Bone marrow (tissue), 2 donors: ENCODE measurements around the gene UBAC2.
"Not testable (repeated sequence)": the region's sequence is repeated elsewhere in the genome, so short reads cannot be mapped to it uniquely, and the experiment has no call there.

Experiments used
- DNase-seq, 2 donors: peaks; one replicate each; lab custom pipeline; 2025; lab: John Stamatoyannopoulos, UW

UBAC2 gene

DNA sequence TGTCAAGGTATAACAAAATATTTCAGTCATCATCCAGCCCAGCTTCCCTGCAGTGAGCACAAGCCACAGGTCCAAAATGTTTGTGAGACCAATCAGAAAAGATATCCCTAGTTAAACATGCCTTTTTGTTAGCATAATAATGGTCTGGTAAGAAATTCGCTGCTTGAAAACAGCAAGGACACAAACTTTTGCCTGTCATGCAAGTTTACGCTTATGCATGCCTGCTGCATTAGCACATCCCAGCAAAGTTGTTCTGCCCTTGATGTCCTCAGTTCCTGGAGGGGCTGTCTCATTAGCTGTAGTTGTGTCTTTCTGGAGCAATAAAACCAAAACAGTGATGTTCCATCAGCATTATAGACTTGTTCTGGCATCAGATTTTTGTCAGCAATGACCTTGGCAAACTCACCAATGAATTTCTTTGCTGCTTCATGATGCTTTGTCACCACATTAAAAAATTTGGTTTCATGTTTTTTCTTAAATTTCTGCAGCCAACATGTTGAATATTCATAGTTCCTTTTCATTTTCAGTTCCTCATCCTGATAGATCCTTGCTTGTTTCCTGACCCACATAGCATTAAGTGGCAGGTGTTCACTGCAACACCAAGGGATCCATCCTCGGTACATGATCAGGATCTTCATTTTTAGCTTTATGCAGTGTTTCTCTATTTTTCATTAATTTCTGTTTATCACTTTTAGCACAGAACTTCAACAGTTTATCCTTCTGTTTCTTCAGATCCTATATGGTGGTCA is 178.5 kb downstream of the UBAC2 start:
- DNase-seq, result no peak

- no peak for DNase-seq
Observed at GRCh38 chr13:99379856-99380801, 179.5 kb downstream of the UBAC2 start.

DNA sequence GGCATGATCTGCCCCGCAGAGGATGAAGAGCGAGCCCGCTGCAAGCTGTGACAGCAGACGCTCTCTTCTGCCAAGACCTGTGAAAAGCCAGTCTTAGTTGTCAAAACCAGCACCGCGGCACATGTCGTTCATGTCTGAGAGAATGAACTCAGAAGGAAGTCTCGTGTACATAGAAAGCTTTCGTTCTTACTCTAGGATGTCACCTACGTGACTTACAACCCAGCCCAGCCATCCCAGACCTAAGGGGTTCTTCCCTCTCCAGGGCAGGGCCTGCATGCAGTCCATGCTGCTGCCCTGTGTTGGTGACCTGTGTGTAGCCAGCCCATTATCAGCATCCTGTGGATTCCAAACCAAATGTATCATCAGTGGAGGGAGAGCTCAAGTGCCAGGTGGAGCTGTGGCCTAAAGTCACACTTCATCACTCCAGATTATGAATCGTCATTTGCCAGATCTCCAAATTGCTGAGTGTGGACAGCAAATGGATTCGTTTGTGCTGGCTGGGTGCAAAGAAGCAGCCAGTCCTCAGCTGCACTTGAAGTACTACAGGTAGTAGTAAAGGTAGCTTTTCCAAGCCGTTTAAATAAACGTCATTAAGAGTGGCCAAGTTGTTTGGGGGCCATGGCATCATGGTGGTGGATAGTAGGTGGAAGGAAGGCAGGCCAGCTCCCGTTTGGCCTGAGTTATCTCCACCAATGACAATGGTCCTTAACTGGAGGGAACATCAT is 180.4 kb downstream of the UBAC2 start:
- DNase-seq, result no peak

DNA sequence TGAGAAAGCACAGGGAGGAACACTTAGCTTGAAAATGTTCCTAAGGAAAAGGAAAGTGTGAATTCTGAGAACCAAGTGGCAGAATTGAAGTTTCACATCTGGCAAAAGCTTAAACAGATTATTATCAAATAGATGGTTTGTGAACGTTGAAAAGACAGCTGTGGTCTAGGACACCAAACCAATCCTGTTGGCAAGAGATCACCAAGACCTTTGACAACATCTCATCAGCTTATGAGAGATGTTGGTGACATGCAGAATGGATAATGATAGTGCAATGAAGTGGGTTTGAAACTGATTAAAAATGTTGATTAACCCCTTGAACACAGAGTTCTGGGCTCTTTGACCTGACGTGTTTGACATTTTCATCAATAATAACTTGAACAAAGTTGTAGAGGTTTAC is 181.1 kb downstream of the UBAC2 start:
- DNase-seq, result no peak

- no peak for DNase-seq
Observed at GRCh38 chr13:99382428-99383133, 181.9 kb downstream of the UBAC2 start.

GRCh38 chr13:99383511-99383921 is 182.9 kb downstream of the UBAC2 start:
- no peak for DNase-seq

DNA sequence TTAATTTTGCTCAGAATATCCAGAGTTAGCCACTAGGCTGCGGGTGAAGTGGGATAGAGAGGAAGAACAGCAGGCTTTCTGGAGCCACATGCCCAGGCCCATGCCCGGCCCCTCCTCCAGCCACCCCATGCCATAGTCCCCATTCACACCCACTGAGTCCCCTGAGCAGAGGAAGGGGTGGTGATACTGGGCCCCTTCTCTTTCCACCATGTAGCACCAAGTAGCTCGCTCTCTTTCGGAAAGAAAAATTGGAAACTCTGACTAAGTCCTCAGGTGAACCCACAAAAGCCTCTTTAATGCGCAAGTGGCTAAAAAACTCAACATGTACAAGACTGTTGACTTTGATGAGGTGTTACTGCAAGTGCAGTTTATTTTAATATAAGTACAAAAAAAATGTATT is 183.3 kb downstream of the UBAC2 start:
- DNase-seq, result no peak

- DNase-seq, result no peak
Observed at GRCh38 chr13:99384468-99384867, 183.8 kb downstream of the UBAC2 start.

DNA sequence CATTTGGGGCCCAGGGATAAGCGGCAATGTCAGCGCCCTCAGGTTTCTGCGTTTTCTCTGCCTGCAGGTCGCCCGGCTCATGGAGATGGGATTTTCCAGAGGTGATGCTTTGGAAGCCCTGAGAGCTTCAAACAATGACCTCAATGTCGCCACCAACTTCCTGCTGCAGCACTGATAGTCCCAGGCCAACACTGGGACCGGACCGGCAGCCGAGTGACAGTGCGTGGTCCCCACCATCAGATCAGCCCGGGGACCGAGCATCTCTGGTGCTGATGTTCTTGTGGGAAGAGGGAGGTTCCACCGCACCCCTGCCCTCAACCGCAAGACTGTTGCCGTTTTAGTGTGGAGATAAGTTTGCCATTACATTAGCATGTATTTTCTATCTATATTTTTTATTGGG is 184.5 kb downstream of the UBAC2 start:
- no peak for DNase-seq

DNA sequence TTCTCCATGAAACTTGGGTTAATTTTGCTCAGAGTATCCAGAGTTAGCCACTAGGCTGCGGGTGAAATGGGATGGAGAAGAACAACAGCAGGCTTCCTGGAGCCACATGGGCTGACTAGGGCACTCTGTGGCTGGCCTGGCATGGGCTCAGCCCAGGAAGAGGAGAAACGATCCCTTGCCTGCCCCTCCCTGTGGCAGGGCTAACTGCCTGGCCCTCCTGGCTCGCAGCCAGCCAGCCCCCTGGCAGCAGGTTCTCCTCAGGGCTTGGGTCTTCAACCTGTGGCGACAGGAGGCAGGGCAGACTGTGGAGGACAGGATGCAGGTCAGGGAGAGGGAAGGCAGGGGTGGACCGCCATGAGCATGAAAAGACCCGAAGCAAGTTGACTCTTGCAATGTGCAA is 185.3 kb downstream of the UBAC2 start:
- DNase-seq, result no peak

DNA sequence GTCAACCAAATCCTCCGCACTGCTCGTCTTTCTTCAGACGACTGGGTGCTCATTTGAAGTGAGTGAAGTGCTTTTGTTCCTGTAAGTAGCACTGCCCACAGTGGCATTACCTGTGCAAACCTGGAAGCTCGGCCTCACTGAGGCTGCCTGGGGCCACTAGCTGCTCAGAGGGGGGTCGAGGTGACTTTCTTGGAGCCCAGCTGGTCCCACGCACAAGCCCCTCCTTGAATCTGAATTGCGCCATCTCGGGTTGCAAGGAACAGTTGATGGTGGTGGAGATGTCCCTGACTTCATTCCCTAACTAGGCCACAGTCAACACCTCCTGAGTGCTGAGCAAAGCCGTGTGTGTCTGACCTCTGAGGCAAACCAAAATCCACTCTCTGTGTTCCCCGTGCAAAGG is 185.8 kb downstream of the UBAC2 start:
- DNase-seq, result no peak

- peak; percentile 25 to 80 for DNase-seq
Observed at GRCh38 chr13:99386911-99387788, 186.5 kb downstream of the UBAC2 start.

- no peak for DNase-seq
Observed at GRCh38 chr13:99388334-99388923, 187.8 kb downstream of the UBAC2 start.

GRCh38 chr13:99389094-99389493 is 188.4 kb downstream of the UBAC2 start:
- not testable (repeated sequence) for DNase-seq

GRCh38 chr13:99389520-99390304 is 189.1 kb downstream of the UBAC2 start:
- DNase-seq, result no peak

DNA sequence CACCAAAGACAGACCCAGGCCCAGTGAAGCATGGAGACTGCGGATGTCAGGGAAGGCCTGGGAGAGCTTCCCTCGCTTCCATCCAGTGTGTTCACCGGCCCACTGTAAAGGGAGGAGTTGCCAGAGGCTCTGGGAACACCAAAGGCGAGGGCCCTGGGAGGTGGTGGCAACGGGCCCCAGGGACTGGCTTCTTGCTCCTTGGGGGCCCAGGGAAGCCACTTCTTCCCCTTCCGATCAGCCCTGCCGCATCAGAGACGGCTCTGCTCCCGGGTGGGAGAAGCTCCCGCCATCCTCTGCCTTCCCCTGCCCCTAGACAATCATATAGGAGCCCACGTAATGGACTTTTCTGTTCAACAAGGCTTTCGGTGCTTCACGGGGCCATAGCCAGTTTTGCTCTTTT is 189.9 kb downstream of the UBAC2 start:
- DNase-seq, result no peak

DNA sequence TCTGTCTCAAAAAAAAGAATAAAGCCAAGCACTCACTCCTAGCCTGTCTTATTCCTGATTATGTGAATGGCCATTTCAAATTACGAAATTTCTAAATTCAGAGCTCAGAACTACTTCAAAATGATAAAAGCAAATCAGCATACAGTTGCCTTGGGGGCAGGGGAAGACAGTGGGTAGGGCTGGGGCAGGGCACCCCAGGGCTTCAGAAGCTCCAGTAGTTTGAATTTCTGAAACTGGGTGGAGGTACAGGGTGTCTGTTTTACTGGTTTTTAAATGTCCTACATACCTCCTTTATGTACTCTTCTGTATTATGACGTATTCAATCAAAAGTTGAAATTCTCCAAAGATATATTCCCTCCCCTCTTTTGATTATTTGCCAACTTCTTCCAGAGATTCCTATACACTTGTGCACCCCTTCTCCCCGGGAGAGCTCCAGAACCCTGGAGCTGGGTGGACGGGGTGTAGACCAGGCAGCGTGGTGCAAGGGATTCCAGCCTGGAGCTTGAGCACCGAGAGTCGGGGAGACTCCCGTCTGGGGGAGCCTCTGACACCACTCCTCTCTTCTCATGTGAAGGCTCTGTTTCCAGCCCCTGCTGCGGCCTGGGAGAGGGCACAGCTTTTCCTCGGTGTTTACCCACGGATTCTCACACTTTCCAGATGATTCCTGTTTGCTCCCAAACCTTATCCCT is 191.3 kb downstream of the UBAC2 start:
- no peak for DNase-seq

DNA sequence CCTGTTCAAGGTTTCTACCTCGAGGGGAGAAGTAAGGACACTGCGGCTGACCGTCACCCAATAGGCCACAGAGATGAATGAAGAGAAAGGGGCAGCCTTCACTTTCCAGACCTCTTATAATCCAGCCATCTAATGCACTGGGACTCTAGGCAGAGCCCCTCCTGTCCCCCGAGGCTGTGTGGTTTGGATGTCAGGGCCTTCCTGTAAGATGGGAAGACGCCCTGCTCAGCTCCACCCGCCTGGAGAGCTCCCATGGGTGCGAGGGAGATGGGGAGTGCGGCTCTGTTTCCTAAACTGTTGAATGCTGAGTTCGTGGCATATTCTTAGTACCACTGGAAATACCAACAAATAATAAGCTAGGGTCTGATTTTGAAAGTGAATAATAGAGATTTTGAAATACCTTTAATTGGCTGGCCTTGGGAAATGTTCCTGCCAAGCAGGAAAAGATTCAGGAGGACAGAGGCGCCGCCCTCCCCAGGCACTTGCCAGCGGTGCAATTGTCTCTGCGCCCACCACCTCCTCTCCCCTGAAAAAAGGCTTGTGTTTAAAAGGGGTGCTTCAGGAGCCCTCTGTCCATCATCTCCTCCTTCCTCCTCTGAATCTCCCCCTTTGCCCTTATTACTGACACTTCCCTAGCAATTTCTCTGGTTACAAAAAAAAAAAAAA is 191.9 kb downstream of the UBAC2 start:
- DNase-seq, result no peak
